ENCODE results near the gene NME3.

NME3 gene

GRCh38 chr16:1817716-1818115, 46.4 kb upstream of the NME3 start:
- TF ChIP-seq CTCF (conservative IDR thresholded peaks at IDR 0.05) (no peak), ZFX (IDR thresholded peaks at IDR 0.05) (no peak)
- no peak overlapping the region for H3K27ac ChIP-seq

GRCh38 chr16:1817276-1817589, 45.9 kb upstream of the NME3 start:
- H3K27ac ChIP-seq = no peak overlapping the region
- TF ChIP-seq CTCF (conservative IDR thresholded peaks at IDR 0.05) (no peak), ZFX (IDR thresholded peaks at IDR 0.05) (no peak)

GRCh38 chr16:1816396-1817275, 45.3 kb upstream of the NME3 start:
- TF ChIP-seq ZFX (IDR thresholded peaks at IDR 0.05) (no peak), CTCF (conservative IDR thresholded peaks at IDR 0.05) (no peak)

GRCh38 chr16:1815461-1815860, 44.1 kb upstream of the NME3 start:
- TF ChIP-seq ZFX (IDR thresholded peaks at IDR 0.05) (no peak), CTCF (conservative IDR thresholded peaks at IDR 0.05) (no peak)
- no peak overlapping the region for H3K27ac ChIP-seq

More at GRCh38 chr16:1816396-1817275, 45.3 kb upstream of the NME3 start:
- no peak overlapping the region for H3K27ac ChIP-seq

- no peak for TF ChIP-seq ZFX (IDR thresholded peaks at IDR 0.05)
- peak; percentile 90 for TF ChIP-seq CTCF (conservative IDR thresholded peaks at IDR 0.05)
These were observed 41.4 kb upstream of the NME3 start for GRCh38 chr16:1812732-1813163.

GRCh38 chr16:1810536-1810935, 39.2 kb upstream of the NME3 start:
- H3K27ac ChIP-seq = no peak overlapping the region
- TF ChIP-seq CTCF (conservative IDR thresholded peaks at IDR 0.05) = no peak
- no peak for TF ChIP-seq ZFX (IDR thresholded peaks at IDR 0.05)

More at GRCh38 chr16:1812732-1813163, 41.4 kb upstream of the NME3 start:
- no peak overlapping the region for H3K27ac ChIP-seq

- H3K27ac ChIP-seq = no peak overlapping the region
- TF ChIP-seq CTCF (conservative IDR thresholded peaks at IDR 0.05) = no peak
These were observed 38.8 kb upstream of the NME3 start for GRCh38 chr16:1810106-1810505.
